HUDEP-2 (cell line): ENCODE data around the gene CDX2.

Experiments used
- DNase-seq, 76 experiments: peaks; one replicate each; lab custom pipeline; 2025; ENCODE audit not compliant: unreplicated experiment in 76 of 76; lab: John Stamatoyannopoulos, UW

The CDX2 gene

GRCh38 chr13:27919659-27919933, 49.5 kb downstream of the CDX2 start:
- DNase-seq, result no peak

GRCh38 chr13:27918918-27919658, 50.0 kb downstream of the CDX2 start:
- no peak for DNase-seq

- DNase-seq, result no peak
These were observed 50.8 kb downstream of the CDX2 start for GRCh38 chr13:27918041-27918917.

GRCh38 chr13:27917121-27917947, 51.8 kb downstream of the CDX2 start:
- no peak for DNase-seq

- no peak for DNase-seq
These were observed 53.6 kb downstream of the CDX2 start for GRCh38 chr13:27915301-27916207.

GRCh38 chr13:27913160-27913559, 56.0 kb downstream of the CDX2 start:
- no peak for DNase-seq

- DNase-seq, result no peak
These were observed 57.6 kb downstream of the CDX2 start for GRCh38 chr13:27911521-27911920.
